Measurements from ENCODE around the gene ZBTB5. TPM values are rescaled to one million over a fixed set of nuclear protein-coding genes. Genes with fewer than 3 reads are reported as not detected.

ZBTB5 gene
- total RNA-seq, 1 experiment from 2014 or later: 16.7 TPM

- TF ChIP-seq, protein P1, sequence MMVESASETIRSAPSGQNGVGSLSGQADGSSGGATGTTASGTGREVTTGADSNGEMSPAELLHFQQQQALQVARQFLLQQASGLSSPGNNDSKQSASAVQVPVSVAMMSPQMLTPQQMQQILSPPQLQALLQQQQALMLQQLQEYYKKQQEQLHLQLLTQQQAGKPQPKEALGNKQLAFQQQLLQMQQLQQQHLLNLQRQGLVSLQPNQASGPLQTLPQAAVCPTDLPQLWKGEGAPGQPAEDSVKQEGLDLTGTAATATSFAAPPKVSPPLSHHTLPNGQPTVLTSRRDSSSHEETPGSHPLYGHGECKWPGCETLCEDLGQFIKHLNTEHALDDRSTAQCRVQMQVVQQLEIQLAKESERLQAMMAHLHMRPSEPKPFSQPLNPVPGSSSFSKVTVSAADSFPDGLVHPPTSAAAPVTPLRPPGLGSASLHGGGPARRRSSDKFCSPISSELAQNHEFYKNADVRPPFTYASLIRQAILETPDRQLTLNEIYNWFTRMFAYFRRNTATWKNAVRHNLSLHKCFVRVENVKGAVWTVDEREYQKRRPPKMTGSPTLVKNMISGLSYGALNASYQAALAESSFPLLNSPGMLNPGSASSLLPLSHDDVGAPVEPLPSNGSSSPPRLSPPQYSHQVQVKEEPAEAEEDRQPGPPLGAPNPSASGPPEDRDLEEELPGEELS (CRISPR knock-in tag; IDR thresholded peaks at IDR 0.05): no peak
- no peak for TF ChIP-seq TEAD4 (CRISPR knock-in tag; IDR thresholded peaks at IDR 0.05)
- TF ChIP-seq, protein P2, sequence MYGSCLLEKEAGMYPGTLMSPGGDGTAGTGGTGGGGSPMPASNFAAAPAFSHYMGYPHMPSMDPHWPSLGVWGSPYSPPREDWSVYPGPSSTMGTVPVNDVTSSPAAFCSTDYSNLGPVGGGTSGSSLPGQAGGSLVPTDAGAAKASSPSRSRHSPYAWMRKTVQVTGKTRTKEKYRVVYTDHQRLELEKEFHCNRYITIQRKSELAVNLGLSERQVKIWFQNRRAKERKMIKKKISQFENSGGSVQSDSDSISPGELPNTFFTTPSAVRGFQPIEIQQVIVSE (CRISPR knock-in tag; IDR thresholded peaks at IDR 0.05; ENCODE audit: borderline replicate concordance): no peak
- TF ChIP-seq GRHL2 (CRISPR knock-in tag; IDR thresholded peaks at IDR 0.05; ENCODE audit: insufficient replicate concordance, severe bottlenecking): no peak
- no peak for TF ChIP-seq ZNF281 (CRISPR knock-in tag; IDR thresholded peaks at IDR 0.05)
- TF ChIP-seq CREM (CRISPR knock-in tag; IDR thresholded peaks at IDR 0.05): no peak
- TF ChIP-seq, protein P3, sequence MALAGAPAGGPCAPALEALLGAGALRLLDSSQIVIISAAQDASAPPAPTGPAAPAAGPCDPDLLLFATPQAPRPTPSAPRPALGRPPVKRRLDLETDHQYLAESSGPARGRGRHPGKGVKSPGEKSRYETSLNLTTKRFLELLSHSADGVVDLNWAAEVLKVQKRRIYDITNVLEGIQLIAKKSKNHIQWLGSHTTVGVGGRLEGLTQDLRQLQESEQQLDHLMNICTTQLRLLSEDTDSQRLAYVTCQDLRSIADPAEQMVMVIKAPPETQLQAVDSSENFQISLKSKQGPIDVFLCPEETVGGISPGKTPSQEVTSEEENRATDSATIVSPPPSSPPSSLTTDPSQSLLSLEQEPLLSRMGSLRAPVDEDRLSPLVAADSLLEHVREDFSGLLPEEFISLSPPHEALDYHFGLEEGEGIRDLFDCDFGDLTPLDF (CRISPR knock-in tag; IDR thresholded peaks at IDR 0.05): no peak
- TF ChIP-seq ATF2 (CRISPR knock-in tag; IDR thresholded peaks at IDR 0.05; ENCODE audit: borderline replicate concordance, low read depth): no peak
- no peak for TF ChIP-seq ZNF317 (CRISPR knock-in tag; IDR thresholded peaks at IDR 0.05; ENCODE audit: borderline replicate concordance, low read depth)
- TF ChIP-seq, protein P4, sequence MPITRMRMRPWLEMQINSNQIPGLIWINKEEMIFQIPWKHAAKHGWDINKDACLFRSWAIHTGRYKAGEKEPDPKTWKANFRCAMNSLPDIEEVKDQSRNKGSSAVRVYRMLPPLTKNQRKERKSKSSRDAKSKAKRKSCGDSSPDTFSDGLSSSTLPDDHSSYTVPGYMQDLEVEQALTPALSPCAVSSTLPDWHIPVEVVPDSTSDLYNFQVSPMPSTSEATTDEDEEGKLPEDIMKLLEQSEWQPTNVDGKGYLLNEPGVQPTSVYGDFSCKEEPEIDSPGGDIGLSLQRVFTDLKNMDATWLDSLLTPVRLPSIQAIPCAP (CRISPR knock-in tag; IDR thresholded peaks at IDR 0.05): no peak
These were observed 9.2 kb downstream of the ZBTB5 start (continued) for GRCh38 chr9:37455884-37456647.

GRCh38 chr9:37454238-37454637 is 11.0 kb downstream of the ZBTB5 start:
- H3K27ac Mint-ChIP-seq: no peak overlapping the region
- no peak overlapping the region for H3K4me3 Mint-ChIP-seq
- H3K4me1 Mint-ChIP-seq: peaks cover 28% of the 10 kb centered on the region
- POLR2A ChIA-PET: no interaction called here
- CTCF ChIA-PET: no interaction called here
- ATAC-seq: no peak
- no peak for DNase-seq (ENCODE audit: low spot score)
- no peaks in the 10 kb centered on the region for H3K27me3 Mint-ChIP-seq (ENCODE audit: low read depth)
- peaks cover 13% of the 10 kb centered on the region for H3K36me3 Mint-ChIP-seq
- H3K9me3 Mint-ChIP-seq: no peaks in the 10 kb centered on the region; the same call in 1 of the 2 replicates
- TF ChIP-seq, protein P5, sequence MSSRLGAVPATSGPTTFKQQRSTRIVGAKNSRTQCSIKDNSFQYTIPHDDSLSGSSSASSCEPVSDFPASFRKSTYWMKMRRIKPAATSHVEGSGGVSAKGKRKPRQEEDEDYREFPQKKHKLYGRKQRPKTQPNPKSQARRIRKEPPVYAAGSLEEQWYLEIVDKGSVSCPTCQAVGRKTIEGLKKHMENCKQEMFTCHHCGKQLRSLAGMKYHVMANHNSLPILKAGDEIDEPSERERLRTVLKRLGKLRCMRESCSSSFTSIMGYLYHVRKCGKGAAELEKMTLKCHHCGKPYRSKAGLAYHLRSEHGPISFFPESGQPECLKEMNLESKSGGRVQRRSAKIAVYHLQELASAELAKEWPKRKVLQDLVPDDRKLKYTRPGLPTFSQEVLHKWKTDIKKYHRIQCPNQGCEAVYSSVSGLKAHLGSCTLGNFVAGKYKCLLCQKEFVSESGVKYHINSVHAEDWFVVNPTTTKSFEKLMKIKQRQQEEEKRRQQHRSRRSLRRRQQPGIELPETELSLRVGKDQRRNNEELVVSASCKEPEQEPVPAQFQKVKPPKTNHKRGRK (CRISPR knock-in tag; IDR thresholded peaks at IDR 0.05; ENCODE audit: borderline replicate concordance): no peak
- TF ChIP-seq AFF4 (CRISPR knock-in tag; IDR thresholded peaks at IDR 0.05; ENCODE audit: borderline replicate concordance) (no peak), PRRX2 (CRISPR knock-in tag; IDR thresholded peaks at IDR 0.05) (no peak), GRHL2 (CRISPR knock-in tag; IDR thresholded peaks at IDR 0.05; ENCODE audit: insufficient replicate concordance, severe bottlenecking) (no peak), TEAD4 (CRISPR knock-in tag; IDR thresholded peaks at IDR 0.05) (no peak)
- TF ChIP-seq, protein P6, sequence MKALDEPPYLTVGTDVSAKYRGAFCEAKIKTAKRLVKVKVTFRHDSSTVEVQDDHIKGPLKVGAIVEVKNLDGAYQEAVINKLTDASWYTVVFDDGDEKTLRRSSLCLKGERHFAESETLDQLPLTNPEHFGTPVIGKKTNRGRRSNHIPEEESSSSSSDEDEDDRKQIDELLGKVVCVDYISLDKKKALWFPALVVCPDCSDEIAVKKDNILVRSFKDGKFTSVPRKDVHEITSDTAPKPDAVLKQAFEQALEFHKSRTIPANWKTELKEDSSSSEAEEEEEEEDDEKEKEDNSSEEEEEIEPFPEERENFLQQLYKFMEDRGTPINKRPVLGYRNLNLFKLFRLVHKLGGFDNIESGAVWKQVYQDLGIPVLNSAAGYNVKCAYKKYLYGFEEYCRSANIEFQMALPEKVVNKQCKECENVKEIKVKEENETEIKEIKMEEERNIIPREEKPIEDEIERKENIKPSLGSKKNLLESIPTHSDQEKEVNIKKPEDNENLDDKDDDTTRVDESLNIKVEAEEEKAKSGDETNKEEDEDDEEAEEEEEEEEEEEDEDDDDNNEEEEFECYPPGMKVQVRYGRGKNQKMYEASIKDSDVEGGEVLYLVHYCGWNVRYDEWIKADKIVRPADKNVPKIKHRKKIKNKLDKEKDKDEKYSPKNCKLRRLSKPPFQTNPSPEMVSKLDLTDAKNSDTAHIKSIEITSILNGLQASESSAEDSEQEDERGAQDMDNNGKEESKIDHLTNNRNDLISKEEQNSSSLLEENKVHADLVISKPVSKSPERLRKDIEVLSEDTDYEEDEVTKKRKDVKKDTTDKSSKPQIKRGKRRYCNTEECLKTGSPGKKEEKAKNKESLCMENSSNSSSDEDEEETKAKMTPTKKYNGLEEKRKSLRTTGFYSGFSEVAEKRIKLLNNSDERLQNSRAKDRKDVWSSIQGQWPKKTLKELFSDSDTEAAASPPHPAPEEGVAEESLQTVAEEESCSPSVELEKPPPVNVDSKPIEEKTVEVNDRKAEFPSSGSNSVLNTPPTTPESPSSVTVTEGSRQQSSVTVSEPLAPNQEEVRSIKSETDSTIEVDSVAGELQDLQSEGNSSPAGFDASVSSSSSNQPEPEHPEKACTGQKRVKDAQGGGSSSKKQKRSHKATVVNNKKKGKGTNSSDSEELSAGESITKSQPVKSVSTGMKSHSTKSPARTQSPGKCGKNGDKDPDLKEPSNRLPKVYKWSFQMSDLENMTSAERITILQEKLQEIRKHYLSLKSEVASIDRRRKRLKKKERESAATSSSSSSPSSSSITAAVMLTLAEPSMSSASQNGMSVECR (CRISPR knock-in tag; IDR thresholded peaks at IDR 0.05; ENCODE audit: borderline replicate concordance): no peak
